Left renal pelvis (tissue), 4 donors: ENCODE measurements around the gene KIAA1328. TPM values are rescaled to one million over a fixed set of nuclear protein-coding genes. Genes with fewer than 3 reads are reported as not detected.
A peak's percentile ranks its signal among the peaks of the same experiment; 100 is the strongest.

Experiments
- DNase-seq, 4 donors: peaks; one replicate each; pipeline ENCODE4 v3.0.0-alpha.2; 2013; ENCODE audit warnings: low read depth in 4 of 4, low spot score in 3 of 4
- polyA plus RNA-seq, 4 donors: library from polyadenylated mRNA; unstranded; fragments of 120-200 nt; gene quantifications; one replicate each; pipeline ENCODE4 v1.2.1, GENCODE V29; 2013; ENCODE audit not compliant: insufficient read length in 4 of 4

Gene KIAA1328
- polyA plus RNA-seq, 4 donors = 11.0 to 12.9 (median 11.5) TPM

DNA sequence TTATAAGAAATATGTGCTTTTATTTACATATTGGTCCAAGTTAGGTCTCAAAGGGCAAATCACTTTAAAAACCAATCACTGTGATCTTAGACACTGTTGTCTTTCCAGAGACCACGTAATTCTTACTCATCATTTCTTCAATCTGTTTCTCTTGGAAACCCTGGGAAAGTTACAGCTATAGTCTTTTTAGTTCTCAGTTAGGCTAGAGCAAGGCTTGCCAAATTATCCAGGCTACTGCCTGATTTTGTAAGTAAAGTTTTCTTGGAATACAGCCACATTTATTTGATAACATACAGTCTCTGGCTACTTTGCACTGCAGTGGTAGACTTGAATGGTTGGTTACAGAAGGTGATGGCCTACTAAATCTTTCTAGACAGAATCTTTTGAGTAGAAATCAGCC, 106.0 kb downstream of the KIAA1328 start:
- peak in 1 of 4 donors; percentile 15 for DNase-seq

DNA sequence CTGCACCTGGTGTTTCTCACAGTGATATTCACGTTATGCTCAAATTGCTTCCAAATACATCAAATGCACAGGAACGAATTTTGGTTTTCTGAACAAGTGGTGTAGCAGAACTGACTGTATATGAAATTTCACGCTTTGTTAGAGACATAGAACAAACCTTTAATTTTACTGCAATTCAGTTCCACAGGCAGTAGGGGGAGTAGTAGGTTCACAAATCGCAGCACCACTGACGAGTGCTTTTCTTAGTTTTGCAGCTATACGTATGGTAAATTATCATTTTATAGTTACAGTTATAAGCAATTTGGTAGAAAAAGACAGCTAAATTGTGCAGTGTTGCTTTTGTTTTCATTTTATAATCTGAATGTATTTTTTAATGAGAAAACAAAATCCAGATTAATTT, 113.3 kb downstream of the KIAA1328 start:
- peak in 1 of 4 donors; percentile 6 for DNase-seq

DNA sequence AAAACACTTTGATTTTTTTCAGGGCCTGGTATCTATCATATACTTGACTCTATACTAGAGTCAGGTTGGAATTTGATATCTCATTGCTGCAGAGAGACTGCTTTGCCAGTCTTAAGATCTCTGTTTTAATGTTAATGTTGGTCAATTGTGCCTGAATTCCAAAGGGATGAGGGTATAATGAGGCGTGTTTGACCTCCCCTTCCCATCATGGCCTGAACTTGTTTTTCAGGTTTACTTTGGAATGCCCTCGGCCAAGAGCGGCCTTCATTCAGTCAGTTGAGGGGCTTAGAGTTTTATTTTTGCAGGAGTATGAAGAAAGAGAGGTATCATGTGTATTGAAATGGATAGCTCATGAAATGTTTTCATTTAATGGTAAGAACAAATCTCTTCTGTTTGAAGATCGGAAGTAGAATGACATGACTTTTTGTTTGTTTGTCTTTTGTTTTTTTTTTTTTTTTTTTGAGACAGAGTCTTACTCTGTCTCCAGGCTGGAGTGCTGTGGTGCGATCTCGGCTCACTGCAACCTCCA, 119.0 kb downstream of the KIAA1328 start:
- DNase-seq = no peak

DNA sequence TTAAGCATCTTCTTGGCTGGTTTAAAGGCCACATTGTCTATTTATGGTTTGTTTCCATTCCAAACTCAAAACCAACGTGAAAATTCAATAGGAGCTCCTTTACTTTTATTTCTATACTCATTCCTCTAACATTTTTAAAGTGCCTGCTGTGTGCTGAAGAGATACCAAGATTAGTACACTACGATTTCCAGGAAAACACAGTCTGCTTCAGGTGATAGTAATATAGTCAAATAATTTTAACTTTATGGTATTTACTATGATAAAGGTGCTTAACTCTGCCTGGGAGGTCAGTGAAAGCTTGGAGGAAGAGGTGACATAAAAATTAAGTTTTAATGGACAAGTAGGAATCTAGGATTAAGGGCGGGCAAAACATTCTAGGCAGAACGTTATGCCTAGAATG, 121.4 kb downstream of the KIAA1328 start:
- no peak for DNase-seq

DNA sequence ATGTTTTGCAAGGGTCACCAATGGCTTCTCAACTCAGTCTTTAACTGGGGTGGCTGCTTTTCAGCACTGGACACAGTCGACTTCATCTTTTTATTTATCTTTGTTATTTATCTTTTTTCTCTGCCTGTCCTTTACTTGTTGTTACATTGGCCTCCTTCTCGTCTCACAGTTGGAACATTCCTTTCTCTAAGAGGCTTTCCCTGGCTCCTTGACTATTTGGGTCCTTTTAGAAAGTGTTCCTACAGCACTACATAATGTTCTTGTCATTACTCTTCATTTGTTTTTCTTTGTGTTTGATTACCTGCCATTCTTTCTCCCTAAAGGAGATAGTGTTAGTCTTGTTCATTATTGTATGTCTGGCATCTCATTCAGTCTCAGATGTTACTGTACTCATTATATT, 122.0 kb downstream of the KIAA1328 start:
- DNase-seq = no peak

DNA sequence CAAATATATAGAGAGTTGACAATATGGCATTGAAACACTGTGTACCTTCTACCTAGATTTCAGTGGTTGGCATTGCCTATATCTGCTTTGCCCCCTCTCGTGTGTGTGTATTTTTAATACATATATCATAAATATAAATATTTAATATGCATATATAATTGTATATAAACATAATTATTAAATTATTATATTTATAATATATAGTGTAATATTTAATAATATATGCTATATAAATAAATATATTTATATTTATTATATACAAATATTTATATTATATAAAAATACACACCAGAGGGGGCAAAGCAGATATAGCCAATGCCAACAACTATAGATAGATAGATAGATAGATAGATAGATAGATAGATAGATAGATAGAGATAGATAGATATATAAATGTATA, 124.1 kb downstream of the KIAA1328 start:
- no peak for DNase-seq

DNA sequence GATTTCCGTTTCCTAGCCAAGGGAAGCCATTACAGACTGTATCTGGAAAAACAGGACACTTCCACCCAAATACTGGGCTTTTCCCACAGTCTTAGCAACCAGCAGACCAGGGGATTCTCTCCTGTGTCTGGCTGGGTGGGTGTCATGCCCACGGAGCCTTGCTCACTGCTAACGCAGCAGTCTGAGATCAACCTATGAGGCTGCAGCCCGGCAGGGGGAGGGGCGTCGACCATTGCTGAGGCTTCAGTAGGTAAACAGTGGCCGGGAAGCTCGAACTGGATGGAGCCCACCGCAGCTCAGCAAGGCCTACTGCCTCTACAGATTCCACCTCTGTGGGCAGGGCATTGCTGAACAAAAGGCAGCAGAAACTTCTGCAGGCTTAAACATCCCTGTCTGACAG, 131.1 kb downstream of the KIAA1328 start:
- DNase-seq = no peak

DNA sequence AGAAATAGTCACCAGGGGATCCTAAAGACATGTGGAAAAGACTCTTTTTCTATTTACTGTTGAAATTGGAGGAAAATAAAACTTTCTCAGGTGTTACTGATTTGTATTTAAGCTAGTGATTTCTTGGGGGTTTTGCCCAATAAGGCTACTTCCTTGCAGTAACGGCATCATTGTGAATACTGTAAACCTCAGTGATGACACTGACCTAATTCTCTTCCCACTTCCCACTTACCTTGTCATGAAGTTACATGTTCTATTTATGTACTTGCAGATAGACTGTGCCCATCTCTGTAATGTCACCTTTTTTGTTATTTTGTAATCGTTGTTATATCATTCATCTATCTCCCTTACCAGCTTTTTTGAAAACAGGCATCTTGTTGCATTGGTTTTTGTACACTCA, 134.5 kb downstream of the KIAA1328 start:
- no peak for DNase-seq

DNA sequence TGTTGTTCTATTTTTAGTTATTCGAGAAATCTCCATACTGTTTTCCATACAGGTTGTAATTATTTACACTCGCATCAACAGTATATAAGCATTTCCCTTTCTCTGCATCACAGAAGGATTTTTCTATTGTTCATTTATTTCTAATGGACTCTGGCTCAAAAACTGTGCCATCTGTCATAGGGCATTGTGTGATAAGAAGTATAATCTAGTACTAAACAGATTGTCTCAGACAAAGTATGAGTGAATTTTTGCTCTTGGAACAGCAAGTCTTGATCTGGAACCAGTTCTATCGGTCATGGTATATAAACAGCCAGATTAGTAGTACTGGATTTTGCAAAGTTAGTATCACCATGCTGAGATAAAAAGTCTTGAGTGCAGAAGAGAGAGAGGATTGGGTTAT, 145.8 kb downstream of the KIAA1328 start:
- DNase-seq = no peak

DNA sequence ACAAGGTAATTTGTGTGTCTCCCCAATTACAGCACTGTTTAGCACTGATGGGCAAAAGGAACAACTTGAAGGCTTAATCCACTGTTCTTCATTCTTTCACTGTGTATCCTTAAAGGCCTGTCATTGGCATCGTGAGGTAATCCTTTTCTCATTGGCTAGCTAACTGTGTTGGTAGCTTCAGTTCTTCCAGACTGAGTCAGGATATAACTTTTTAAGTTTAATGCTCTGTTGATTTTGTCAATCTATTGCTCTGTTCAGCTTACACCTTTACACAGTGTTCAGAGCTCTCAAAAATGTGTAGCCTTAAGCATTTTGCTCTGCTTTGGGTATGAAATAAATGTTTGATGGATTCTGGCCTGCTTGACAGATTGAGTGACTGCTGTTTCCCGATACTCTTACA, 148.2 kb downstream of the KIAA1328 start:
- no peak for DNase-seq

DNA sequence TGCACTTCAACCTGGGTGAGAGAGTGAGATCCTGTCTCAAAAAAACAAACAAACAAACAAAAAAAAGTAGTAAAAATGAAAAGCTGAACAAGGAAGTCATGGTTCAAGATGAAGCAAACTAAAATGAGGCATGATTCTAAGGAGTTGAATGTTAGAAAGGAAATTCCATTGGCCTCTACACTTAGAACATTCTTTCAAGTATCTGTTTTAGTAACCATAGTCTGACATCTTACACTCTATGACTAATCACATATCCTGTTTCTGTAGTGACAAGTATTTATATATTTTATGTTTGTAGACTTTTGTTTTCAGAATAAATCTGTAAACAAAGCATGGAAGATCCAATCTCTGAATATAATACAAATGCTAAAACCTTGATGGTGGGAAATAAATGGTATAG, 164.1 kb downstream of the KIAA1328 start:
- DNase-seq = no peak

DNA sequence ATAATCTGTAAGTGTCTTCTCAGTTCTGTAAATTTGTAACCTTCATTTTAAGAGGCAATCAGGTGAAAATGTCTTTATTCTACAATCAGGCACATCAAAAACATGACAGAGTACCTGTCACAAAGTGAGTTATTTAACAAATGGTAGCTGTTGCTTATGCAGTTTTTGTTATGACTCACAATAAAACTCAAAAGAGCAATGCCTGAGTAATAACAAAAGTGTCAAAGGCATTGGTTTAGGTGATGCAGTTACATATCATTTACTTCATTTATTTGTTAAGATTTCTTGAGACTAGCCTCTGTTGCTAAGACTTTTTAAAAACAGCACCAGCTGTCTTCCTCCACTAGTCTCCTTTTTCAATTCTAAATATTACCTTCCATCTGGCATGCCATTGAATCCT, 177.8 kb downstream of the KIAA1328 start:
- DNase-seq = no peak

DNA sequence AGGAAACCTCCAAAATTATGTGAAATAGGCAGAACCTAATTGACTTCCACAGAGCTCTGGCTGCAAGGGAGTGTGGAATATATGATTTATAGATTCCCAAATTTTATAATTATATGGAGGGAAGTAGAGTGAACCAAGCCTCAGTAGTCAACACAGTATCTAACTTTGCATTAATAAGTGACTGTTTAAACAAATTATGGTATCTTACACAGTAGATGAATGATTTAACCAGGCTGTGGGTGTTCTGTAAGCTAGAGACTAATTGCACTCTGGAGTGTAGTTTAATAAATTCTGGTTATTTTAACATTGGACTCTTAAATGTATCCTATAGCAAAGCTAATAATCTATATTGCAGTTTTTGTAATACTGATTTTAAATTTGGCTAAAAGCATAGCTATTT, 183.5 kb downstream of the KIAA1328 start:
- DNase-seq = no peak

DNA sequence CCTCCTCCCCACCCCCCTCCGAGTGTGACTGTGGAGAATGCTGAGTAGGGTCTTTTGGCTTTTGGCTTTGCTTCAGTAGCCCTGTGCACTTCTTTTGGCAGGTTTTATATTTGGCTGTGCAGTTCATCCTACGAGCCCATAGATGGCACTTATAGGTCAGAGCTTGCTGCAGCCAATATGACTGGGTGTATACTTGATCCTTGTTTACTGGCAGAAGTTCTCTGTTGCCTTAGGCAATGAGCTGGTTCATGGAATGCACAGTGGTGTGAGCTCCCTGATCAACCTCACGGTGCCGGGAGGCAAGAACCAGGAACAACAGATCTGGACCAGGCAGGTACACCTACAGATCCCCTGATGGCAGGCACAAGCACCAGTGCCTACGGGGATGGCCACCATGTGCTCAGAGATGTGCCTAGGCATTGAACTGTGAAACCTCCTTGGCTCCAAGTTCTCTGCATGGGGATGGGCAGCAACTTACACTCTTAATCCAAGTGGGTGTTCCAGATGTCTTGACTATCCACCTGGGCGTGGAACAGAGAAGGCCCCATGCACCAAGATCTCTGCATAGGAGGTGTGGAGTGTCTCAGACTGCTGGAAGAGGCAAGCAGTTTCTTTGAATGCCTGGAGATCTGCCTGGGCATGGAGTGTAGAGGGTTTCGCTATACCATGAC, 190.4 kb downstream of the KIAA1328 start:
- DNase-seq = no peak

DNA sequence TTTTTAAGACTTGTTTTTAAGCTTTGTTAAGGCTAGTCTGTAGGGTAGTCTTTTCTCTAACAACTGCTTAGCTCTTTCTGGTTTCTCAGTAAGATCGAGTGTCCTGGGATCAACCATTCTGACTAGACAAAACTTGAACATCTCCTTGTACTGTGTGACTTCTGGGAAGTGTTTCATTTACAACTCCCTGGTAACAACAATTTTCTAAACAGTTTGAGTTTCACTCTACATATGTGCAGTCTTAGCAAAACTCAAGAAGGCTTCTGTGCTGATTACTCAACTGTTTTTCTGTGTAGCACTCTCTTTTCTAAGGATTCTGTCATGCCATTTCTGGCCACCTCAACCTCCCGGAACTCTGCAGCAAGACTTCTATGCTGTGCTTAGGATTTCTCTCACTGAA, 204.5 kb downstream of the KIAA1328 start:
- DNase-seq = no peak

DNA sequence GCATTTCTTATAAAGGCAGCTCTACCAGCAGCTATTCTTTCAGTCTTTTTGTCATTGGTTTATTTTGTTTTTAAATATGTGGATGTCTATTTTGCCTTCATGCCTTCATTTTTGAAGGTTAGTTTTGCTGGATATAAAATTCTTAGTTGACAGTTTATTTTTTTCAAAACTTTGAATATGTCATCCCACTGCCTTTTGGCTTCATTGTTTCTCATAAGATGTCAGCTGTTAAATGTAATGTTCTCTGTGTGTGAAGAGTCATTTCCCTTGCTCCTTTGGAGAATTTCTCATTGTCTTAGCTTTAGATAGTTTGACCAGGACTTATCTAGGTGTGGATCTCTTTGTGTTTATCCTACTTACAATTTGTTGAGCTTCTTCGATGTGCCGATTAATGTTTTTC, 213.5 kb downstream of the KIAA1328 start:
- DNase-seq = no peak

DNA sequence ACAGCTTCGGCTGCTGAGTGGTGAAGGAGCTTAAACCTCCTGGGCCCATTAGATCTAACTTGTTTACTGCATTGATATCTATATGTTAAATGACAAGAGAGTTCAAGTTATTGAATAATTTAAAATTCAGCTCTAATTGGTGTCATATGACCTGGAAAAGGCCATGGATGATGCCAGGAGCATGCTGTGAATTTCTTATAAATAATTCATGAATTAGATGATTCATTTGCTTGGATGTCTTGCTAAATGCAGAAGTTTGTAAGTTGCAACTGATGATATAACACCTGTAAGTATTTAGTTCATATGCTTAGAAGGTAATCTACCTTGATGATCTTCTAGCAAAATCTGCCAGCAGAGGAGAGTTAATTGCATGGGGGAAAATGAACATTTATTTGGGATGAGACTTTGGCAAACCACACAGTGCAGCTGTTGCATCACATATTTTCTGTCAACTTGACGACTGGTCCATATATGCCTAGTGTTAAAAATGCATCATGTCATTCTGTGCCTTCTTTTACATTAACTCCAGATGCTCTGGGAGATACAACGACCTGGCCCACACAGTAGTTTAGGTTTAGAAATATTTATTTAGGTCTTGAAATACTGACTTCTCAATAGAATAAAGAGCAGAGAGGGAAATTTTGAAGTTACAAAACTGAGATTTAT, 226.3 kb downstream of the KIAA1328 start:
- no peak for DNase-seq

DNA sequence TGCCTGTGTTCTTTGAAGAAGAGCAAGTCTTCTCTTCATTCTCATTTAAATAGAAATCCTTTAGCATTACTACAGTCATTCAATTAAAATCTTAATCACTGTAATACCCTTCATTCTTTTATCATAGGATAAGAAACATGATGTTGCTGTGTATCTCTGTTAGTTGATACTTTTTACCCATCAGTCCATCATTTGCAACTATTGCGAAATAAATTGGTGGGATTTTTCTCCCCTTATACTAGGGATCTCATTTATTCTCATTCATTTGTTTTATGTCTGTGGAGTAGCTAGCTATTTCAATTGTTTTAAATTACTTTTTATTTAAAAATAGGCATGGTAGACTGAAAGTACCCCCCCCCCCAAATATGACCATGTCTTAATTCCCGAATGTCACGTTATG, 235.3 kb downstream of the KIAA1328 start:
- DNase-seq = no peak

DNA sequence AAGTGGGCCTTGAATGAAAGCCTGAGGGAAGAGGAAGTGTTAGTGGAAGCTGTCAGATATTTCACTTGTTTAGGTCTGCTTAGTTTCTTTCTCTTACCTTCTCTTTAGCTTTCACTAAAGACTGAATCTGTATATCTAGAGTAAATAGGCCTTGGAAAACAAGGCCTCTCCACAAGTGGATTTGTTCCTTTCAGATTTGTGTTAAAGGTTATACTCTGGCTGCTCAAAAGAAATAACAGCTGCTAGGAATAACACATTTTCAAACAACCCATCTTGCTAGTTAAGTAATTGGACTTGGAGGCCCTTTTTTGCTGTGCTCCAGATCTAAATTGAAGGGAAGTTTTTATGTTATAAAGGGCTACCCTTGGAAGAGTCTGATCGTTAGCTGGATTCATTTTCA, 236.3 kb downstream of the KIAA1328 start:
- no peak for DNase-seq

DNA sequence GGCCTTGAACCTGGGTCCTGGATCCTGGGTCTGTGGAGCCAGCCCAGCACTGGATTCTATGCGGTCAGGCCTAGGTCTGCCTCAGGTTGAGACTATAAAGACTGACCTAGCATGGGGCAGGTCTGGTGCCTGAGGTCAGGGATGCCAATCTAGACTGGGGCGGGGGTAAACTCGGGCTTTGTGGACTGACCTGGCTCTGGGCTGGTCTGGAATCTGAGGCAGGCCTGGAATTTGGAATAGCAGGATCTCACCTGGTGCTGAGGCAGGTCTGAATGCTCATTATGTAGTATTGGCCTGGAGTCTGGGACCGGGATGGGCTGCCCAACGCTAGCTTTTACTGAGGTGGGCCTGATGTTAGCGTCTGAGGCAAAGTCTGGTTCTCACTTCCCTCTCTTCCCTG, 256.0 kb downstream of the KIAA1328 start:
- no peak for DNase-seq

DNA sequence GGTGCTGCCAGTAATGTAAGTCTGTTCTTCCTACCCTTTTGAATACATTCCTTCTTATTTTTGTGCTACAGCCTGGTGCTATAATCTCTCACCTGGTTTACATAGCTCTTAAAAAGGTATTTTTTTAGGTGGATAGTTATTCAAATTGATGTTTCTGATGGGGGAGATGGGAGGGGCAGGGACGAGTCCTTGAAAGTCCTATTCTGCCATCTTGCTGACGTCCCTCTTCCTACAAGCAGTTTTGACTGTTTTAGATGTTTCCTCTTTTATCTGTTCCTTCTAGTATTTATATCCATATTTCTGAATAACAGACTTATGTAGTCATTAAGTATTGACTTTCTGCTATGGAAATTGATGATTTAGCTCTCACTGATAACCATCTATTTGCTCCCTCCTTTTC, 256.4 kb downstream of the KIAA1328 start:
- no peak for DNase-seq

DNA sequence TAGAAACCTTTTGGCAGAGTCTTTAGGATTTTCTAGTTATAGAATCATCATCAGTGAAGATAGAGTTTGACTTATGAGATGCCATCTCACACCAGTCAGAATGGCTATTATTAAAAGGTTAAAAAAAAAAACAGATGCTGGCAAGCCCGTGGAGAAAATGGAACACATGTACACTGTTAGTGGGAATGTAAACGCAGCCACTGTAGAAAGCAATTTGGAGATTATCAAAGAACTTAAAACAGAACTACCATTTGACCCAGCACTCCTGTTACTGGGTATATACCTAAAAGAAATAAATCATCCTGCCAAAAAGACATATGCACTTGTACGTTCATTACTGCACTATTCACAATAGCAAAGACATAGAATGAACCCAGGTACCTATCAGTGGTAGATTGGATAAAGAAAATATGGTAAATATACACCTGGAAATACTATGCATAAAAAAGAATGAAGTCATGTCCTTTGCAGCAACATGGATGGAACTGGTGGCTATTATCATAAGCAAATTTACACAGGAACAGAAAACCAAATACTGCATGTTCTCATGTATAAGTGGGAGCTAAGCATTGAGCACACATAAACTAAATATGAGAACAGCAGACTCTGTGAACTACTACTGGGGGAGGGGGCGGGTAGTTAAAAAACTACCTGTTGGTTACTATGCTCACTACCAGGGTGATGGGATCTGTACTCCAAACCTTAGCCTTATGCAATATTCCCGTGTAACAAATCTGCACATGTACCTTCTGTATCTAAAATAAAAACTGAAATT, 279.0 kb downstream of the KIAA1328 start:
- no peak for DNase-seq
